ENCODE data around the gene PARVA.

DNA sequence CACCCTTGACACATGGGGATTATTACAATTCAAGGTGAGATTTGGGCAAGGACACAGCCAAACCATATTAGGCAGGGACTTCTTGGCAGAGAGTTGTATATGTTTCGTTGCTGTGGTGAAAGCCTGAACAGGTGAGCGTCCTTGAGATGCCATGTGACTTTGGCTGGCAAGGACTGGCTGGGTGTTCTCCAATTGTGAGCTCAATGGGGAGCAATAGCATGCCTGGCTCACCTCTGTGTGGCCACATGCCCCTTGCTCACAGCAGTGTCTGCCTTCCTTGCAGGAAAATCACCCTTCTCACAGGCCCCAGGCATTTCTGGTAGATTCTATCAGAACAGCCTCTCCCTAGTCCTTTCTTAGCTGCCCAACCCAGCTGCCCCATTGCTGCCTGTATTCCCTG lies 105.5 kb downstream of the PARVA start:
- TF ChIP-seq, protein P1, sequence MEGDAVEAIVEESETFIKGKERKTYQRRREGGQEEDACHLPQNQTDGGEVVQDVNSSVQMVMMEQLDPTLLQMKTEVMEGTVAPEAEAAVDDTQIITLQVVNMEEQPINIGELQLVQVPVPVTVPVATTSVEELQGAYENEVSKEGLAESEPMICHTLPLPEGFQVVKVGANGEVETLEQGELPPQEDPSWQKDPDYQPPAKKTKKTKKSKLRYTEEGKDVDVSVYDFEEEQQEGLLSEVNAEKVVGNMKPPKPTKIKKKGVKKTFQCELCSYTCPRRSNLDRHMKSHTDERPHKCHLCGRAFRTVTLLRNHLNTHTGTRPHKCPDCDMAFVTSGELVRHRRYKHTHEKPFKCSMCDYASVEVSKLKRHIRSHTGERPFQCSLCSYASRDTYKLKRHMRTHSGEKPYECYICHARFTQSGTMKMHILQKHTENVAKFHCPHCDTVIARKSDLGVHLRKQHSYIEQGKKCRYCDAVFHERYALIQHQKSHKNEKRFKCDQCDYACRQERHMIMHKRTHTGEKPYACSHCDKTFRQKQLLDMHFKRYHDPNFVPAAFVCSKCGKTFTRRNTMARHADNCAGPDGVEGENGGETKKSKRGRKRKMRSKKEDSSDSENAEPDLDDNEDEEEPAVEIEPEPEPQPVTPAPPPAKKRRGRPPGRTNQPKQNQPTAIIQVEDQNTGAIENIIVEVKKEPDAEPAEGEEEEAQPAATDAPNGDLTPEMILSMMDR (IDR thresholded peaks at IDR 0.05): peak in 1 of 7 experiments; percentile 14
- TF ChIP-seq POLR2A (IDR thresholded peaks at IDR 0.05): peak in 1 of 3 donors; percentile 54

Measured in body of pancreas (tissue), 4 donors.